ENCODE data around the gene EIF4EBP3.

DNA sequence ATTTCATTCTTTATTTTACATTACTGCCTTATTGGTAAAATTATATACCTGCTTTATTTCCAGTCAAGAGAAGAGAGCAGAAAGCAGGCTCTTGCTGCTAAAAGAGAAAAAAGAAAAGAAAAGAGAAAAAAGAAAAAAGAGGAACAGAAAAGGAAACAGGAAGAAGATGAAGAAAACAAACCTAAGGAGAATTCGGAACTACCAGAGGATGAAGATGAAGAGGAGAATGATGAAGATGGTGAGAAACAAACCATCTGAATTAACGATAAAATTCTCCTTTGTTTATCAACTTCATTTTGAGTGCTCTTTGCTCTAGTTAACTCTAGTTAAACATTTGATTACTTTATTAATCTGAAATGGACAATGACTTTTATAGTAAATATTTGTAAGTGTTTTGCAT lies 23.5 kb upstream of the EIF4EBP3 start:
- TF ChIP-seq, protein P1, sequence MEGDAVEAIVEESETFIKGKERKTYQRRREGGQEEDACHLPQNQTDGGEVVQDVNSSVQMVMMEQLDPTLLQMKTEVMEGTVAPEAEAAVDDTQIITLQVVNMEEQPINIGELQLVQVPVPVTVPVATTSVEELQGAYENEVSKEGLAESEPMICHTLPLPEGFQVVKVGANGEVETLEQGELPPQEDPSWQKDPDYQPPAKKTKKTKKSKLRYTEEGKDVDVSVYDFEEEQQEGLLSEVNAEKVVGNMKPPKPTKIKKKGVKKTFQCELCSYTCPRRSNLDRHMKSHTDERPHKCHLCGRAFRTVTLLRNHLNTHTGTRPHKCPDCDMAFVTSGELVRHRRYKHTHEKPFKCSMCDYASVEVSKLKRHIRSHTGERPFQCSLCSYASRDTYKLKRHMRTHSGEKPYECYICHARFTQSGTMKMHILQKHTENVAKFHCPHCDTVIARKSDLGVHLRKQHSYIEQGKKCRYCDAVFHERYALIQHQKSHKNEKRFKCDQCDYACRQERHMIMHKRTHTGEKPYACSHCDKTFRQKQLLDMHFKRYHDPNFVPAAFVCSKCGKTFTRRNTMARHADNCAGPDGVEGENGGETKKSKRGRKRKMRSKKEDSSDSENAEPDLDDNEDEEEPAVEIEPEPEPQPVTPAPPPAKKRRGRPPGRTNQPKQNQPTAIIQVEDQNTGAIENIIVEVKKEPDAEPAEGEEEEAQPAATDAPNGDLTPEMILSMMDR (optimal IDR thresholded peaks at IDR 0.05 in 1 of 3, IDR thresholded peaks at IDR 0.05 in 1 of 3, conservative IDR thresholded peaks at IDR 0.05 in 1 of 3; ENCODE audit: extremely low read depth in 1 of 3, insufficient read depth in 2 of 3, low read length in 3 of 3) = no peak
- no peak for TF ChIP-seq EZH2 (IDR thresholded peaks at IDR 0.05; ENCODE audit: low read length)

Data from keratinocyte (primary cell).